GM19372 (cell line): Measurements from ENCODE around the gene LINGO4.

Source experiments
- ATAC-seq: cut with Tn5 transposase; IDR thresholded peaks from one replicate; pipeline ENCODE4 v1.9.1; 2021; ENCODE audit warnings: mild to moderate bottlenecking, low read depth, moderate library complexity; ENCODE audit not compliant: unreplicated experiment

LINGO4 gene

DNA sequence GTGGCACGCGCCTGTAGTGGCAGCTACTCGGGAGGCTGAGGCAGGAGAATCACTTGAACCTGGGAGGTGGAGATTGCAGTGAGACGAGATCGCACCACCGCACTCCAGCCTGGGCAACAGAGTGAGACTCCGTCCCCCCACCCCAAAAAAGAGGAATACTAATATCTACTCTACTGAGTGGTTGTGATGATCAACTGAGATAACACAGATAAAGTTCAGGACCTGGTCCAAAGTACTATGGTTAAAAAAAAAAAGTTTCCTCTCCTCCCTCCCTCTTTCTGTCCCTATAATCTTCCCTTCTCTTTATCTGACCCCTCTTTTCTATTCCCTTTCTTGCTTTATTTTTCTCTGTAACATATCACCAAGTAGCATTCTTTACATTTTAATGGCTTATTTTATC, 30.4 kb upstream of the LINGO4 start:
- no peak for ATAC-seq

DNA sequence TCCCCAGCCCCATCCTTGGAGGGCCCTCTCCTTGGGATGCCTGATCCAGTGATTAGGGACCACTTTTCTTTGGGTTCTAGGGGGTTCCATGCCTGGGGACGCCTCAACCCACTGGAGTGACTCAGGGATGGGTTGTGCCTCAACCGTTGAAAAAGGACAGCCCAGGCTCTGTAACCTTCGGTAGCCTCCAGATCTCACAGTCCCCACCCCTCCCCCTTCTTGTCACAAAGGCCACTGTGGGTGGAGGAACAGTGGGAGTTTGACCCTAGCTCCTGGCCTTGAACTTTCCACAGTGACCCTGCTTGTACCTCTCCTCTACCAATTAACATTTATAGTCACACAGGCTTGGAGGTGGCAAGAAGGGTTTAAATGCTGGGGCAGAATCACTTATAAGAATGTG, 29.0 kb upstream of the LINGO4 start:
- no peak for ATAC-seq

- no peak for ATAC-seq
Observed at GRCh38 chr1:151833172-151833900, 28.1 kb upstream of the LINGO4 start.

GRCh38 chr1:151832318-151832980, 27.2 kb upstream of the LINGO4 start:
- no peak for ATAC-seq

DNA sequence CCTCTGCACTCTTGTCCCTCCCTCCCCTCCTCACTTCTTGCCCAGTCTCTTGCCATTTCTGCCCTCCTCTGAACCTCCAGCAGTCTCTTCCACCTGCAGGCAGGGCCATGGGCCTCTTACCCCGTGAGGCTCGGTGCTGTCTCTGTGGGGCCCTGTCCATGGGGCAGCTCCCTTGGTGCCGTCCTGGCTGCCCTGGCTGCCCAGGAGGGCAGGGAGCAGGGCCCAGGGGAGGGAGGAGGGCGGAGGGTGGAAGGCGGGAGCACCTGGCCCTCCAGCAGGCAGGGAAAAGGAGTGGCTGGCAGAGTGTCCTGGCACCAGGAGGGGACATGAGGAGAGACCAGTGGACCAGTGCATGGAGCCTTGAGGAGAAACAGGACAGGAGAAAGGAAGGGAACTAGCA, 26.4 kb upstream of the LINGO4 start, which contains the start of gene RORC:
Gene RORC (minus strand): TSS at position 198 of the 400 bp plus-strand sequence. CDS start 38 bp downstream, at position 160.
- ATAC-seq, result no peak

- ATAC-seq, result no peak
Observed at GRCh38 chr1:151831256-151831591, 26.0 kb upstream of the LINGO4 start.

DNA sequence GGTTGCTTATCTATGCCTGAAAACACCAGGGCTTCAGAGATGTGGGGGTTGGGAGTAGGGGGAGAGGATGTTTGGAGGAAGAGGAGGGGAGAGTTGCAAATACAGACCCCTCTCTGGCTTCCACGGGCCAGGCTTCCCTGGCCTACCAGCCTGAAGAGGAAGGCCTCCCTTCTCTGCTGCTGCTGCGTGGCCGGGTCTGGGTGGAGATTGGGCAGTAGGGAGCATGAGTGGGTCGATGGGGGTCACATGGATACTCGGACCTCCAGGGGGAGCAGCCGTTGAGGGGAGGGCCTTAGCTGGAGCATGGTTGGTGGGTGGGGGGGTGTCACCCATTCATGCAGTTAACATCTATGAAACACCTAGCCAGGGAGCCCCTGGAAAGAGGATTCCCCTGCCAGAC, 24.8 kb upstream of the LINGO4 start:
- ATAC-seq, result no peak

DNA sequence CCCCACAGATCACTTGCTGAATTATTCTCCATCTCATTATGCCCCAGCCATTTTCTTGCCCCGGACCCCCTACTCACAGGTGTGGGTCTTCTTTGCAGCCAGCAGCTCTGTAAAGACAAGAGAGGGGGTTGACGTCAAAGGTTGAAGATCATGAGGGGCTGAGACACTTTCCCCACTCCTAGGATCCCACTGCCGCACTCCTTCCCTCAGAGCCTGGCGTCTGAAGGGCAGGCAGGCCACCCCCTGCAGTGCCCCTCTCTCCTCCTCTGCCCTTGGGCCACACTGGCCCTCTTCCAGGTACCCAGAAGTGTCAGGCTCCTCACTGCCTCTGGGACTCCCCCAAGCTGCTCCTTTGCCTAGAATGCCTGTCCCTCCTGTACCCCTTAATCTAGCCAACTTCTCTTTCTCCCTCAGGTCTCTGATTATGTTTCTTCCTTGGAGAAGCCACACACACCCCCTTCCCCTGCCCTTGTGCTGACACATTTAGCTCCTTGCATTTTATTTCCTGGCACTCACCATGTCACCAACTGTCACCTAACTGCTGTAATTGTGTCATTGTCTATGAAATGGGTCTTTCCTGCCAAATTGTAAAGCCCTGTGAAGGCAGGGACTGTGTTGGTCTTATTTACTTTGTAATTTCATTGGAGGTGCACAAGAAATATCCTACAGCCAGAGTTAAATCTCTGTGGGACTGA, 24.3 kb upstream of the LINGO4 start:
- no peak for ATAC-seq

GRCh38 chr1:151828921-151829320, 23.7 kb upstream of the LINGO4 start:
- no peak for ATAC-seq

GRCh38 chr1:151827853-151828252, 22.6 kb upstream of the LINGO4 start:
- no peak for ATAC-seq

DNA sequence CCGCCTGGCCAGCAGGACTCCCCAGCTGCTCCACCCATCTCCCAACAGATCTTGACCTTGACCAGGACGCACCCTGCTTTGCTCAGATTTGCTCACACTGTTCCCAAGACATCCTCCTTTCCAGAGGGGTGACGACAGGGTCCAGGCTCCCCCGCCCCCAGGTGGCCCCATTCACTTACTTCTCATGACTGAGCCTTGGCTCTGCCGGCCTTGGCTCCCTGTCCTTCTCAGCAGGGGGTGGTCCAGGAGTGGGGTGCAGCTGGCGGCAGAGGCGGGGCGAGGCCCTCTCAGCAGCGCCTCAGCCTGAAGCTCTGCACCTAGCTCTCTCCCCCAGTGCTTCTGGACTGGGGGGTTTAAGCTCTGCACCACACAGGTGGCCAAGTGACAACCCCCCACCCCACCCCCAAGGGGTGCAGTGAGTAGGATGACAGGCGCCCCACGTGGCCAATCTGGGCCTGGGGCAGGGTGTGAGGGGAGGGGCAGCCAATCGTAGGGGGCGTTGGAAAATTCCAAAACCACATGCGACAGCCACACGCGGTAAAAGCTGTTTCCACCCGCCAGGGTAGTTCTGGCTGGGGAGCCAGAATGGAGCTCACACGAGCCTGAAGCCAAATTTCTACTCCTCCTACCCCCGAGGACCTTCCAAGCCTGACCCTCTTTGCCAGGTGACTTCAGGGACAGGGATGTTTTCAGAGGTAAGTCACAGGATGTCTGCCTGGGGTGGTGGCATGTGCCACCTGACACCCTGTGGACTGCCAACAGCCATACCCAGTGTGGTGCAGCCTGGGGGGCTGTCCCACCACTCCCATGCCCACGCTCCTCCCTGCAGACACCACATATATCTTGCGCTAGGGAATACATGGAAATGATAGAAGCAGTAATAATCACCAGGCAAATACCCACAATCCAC, 20.8 kb upstream of the LINGO4 start:
- no peak for ATAC-seq

GRCh38 chr1:151825204-151825603, 20.0 kb upstream of the LINGO4 start:
- no peak for ATAC-seq

GRCh38 chr1:151823175-151823574, 18.0 kb upstream of the LINGO4 start:
- ATAC-seq, result no peak

GRCh38 chr1:151822404-151822803, 17.2 kb upstream of the LINGO4 start:
- no peak for ATAC-seq

DNA sequence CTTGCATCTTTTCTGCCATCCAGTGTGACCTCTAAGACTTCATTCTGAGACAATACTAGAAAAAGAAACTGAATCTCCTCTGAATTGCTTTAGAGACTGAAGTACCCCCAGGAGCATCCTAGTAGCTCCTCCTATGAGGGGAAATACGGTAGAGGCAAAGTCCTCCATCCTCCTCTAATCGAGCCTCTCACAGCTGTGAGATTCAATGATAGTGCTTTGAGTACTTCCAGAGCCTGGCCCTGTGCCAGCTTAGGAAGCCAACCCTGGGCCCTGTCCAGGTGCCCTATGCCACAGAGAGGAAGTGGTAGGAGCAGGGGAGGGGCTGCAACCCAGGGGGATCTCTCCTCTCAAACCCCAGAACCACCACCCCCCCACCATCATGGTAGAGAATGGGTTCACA, 15.7 kb upstream of the LINGO4 start:
- no peak for ATAC-seq

DNA sequence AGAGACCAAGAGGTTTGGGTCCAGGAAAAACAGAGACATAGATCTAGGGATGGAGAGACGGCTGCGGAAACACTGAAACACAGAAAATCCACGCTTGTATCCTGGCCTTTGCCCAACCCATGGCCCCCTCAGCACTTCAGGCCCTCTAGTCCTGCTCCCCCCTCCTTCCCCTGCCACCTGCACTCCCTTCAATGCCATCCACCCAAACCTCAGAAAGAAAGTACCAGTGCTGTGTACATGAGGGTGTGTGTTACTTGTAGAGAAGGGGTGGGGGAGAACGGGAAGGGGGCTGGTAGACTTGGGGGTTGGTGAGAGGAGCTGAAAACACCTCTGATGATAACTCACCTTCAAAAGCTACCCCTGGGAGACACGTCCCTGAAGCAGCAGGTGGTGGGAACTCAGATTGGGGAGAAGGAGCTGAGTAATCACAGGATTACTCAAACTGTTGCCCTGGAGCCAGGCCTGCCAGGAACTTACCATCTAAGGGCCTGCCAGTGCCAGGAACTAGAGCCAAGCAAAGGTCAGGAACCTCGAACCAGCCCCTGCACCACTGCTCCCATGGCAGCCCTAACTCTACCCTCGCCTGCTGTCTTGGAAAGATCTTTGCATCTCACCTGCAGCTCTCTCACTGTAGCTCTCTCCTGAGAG, 14.9 kb upstream of the LINGO4 start:
- no peak for ATAC-seq

GRCh38 chr1:151819227-151819835, 14.1 kb upstream of the LINGO4 start:
- no peak for ATAC-seq

DNA sequence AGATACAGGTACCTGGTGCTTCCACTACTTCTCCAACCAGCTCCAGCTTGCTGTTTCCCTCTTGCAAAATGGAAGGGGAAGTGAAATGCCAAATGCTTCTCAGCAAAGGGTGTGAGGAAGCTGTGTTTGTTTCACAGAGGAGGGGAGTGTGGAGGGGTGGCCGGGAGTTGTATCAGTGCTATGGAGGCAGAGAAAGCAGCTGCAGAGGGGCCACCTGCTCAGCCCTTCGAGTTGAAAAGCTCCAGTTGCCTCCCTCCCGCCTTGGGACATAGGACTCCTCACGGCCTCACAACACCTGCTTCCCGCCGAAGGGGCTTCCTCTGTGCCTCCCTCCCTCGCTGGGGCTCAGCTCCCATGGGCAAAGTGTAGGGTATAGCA, 12.1 kb upstream of the LINGO4 start:
- ATAC-seq, result no peak

GRCh38 chr1:151816548-151817352, 11.5 kb upstream of the LINGO4 start:
- ATAC-seq, result no peak
